Cerebellar cortex (tissue), 1 donor: ENCODE measurements around the gene SYK.
"Not testable (repeated sequence)": the region's sequence is repeated elsewhere in the genome, so short reads cannot be mapped to it uniquely, and the experiment has no call there.

Experiments used
- DNase-seq: peaks from one replicate; pipeline ENCODE4 v3.0.0-alpha.2; 2015; ENCODE audit warnings: low spot score

Gene SYK

GRCh38 chr9:90801241-90801972, at the start of gene SYK:
SYK (plus strand) TSS chr9:90801819; CDS start chr9:90843899, 42,080 bp downstream.
- no peak for DNase-seq

GRCh38 chr9:90755514-90756371, 45.9 kb upstream of the SYK start:
- DNase-seq = peak; percentile 61

GRCh38 chr9:90760577-90760976, 41.0 kb upstream of the SYK start:
- DNase-seq = not testable (repeated sequence)

GRCh38 chr9:90766731-90767130, 34.9 kb upstream of the SYK start:
- no peak for DNase-seq

- DNase-seq = no peak
Measured at GRCh38 chr9:90767523-90768100, 34.0 kb upstream of the SYK start.

GRCh38 chr9:90770182-90770738, 31.4 kb upstream of the SYK start:
- DNase-seq = no peak

- no peak for DNase-seq
Measured at GRCh38 chr9:90770927-90771326, 30.7 kb upstream of the SYK start.

- no peak for DNase-seq
Measured at GRCh38 chr9:90772386-90772785, 29.2 kb upstream of the SYK start.

- DNase-seq = no peak
Measured at GRCh38 chr9:90773617-90774016, 28.0 kb upstream of the SYK start.

GRCh38 chr9:90774071-90774470, 27.5 kb upstream of the SYK start:
- no peak for DNase-seq

GRCh38 chr9:90774682-90775081, 26.9 kb upstream of the SYK start:
- no peak for DNase-seq

GRCh38 chr9:90775657-90776056, 26.0 kb upstream of the SYK start:
- DNase-seq = no peak

- no peak for DNase-seq
Measured at GRCh38 chr9:90778746-90779145, 22.9 kb upstream of the SYK start.

GRCh38 chr9:90783552-90783951, 18.1 kb upstream of the SYK start:
- DNase-seq = no peak

- no peak for DNase-seq
Measured at GRCh38 chr9:90783964-90784363, 17.7 kb upstream of the SYK start.

- no peak for DNase-seq
Measured at GRCh38 chr9:90787771-90788460, 13.7 kb upstream of the SYK start.

- not testable (repeated sequence) for DNase-seq
Measured at GRCh38 chr9:90788527-90788926, 13.1 kb upstream of the SYK start.

GRCh38 chr9:90789408-90789807, 12.2 kb upstream of the SYK start:
- no peak for DNase-seq

- no peak for DNase-seq
Measured at GRCh38 chr9:90789862-90790261, 11.8 kb upstream of the SYK start.

- DNase-seq = not testable (repeated sequence)
Measured at GRCh38 chr9:90793024-90793423, 8.6 kb upstream of the SYK start.

- DNase-seq = no peak
Measured at GRCh38 chr9:90793729-90794128, 7.9 kb upstream of the SYK start.

GRCh38 chr9:90795084-90795483, 6.5 kb upstream of the SYK start:
- DNase-seq = no peak
